Activated T-helper 1 cell treated with Interleukin-2 at 50 U/mL for 16 hours (primary cell): ENCODE measurements around the gene CERKL.

Experiments used
- DNase-seq: peaks from one replicate; pipeline ENCODE4 v3.0.0-alpha.2; 2020; ENCODE audit warnings: low read depth

Gene CERKL

DNA sequence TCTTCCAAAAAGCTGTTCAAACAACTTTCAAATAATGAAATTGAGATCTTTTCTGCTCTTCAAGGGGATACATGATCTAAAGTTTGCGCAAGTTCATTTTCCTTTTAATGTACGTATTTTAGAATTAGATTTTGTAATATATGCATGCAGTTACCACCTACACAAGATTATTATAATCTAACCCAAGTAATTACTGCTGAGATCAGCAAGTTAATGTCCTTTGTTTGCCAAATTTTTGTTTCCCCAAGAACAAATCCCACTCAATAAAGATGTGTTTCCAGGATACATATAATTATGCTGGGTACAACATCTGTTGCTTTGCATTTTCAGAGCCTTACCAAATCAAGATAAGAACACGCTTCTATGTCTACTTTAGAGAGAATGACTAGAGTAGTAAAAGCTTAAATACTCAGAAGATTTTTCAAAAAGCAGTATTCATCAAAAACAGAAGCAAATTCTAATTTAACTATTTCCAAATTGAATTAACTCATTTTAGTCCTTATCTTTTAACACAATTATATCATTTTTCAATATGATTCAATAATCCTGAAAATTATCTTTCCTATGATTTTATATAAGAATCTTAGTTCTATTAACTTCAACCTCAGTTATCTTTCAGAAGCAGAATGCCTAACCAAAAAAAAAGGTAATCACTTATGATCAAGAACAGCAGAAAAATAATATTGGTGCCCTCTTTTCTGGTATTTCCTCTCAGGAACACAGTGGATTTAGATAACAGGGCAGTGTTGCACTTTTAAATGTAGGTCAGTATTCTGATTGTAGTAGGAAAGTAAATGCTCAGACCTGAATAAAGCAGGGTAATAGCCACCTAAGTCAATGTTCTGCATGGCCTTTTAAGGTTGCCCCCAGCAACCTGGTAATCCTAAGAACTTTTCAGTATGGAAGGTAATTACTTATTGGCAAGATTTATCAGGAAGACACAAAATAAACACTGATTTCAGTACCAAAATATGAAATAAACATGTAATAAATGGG lies 28.0 kb downstream of the CERKL start:
- DNase-seq, result no peak

DNA sequence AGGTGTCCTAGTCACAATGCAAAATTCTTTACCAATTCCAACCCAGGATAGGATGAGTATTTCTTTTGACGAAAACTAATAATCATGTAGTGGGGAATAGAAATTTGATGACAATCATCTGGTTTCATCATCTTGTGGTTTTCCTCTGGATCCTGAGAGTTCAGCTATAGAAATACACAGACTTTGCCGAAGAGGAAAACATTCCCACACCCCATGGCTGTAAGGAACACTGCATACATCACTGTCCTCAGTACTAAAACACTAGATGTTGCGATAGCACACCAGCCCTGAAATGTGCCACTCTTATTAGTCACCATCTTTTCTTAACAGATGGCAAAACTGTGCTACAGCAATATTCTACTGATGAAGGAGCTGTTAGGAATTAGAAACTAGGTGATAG lies 29.4 kb downstream of the CERKL start:
- DNase-seq, result no peak

DNA sequence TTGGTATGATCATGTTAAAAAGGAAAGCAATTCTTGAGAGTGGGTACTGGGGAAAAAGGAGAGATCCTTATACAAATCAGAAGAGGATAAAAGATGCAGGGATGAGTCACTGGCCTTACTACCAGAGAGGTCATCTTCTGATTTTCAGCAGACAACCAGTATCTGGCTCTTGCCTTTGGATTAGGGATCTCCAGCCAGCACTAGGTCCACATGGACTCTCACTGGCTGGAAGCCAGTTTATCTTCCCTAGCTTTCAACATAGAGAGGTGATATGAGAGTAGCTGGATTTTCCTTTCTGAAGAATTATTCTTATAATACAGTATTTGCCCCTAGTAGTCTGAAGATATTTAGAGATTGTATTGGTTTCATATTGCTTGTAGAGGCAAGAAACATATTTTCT lies 30.2 kb downstream of the CERKL start:
- no peak for DNase-seq

DNA sequence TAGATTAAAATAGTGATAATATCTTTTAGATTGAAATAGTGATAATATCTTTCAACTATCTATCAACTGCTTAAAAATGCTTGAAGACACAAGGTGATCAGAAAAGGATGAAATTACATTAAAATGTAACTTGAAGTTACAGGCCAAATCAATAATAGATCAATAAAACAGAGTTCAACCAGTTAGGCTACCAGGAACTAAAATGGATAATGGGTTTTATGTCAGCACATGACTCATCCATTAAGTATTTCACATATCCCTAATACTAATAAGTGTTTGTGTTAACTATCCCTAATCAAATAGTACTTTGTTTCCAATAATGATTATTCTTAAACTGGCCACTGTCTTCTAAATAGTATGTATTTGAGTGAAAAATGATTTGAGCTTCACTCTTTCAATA lies 33.7 kb downstream of the CERKL start:
- no peak for DNase-seq

DNA sequence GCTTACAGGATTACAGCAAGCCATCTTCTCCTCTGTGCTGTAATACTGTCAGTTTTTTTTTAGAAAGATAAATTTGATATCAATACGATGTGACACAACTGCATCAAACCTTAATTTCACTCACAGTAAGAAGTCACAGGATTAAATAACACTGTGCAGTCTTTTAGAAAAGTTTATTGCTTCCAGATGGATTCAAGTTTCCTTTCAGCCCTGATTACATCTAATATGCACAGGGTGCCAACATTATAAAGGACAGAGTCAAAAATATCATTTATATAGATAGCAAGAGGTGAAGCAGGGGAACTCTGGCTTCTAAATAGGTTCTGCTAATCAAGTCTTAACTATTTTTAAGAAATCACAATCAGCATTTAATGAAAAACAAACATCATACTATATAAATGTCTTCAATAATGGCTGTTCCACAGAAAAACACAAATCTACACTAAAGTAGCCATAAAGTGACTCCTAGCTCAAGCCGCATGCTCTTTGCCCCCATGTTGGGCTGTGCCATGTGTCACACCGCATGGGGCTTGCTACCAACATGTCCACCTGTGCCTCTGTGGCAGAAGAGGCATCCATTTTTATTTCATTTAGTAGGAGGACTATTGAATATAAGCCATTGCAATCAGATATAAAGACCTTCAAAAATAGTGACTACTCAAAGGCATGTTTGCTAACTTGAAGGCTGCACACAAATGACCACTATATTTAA lies 35.0 kb downstream of the CERKL start:
- no peak for DNase-seq

- no peak for DNase-seq
Measured at GRCh38 chr2:181619516-181619915, 37.4 kb downstream of the CERKL start.

DNA sequence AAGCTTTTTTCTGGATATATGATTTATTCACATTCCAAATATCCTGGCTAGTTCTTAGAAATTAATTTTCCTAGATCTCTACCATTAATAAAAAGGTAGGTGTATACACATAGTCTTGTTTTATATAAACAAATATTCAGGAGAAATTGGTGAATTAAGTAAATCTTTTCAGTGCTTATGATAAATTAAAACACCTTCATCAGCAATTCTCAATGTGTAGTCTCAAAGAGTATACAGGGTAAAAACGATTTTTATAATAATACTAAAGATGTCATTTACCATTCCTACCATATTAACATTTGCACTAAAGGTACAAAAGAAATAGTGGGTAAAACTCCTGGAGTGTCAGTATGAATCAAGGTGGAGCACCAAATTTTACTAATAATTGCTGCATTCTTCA lies 40.2 kb downstream of the CERKL start:
- DNase-seq, result no peak

DNA sequence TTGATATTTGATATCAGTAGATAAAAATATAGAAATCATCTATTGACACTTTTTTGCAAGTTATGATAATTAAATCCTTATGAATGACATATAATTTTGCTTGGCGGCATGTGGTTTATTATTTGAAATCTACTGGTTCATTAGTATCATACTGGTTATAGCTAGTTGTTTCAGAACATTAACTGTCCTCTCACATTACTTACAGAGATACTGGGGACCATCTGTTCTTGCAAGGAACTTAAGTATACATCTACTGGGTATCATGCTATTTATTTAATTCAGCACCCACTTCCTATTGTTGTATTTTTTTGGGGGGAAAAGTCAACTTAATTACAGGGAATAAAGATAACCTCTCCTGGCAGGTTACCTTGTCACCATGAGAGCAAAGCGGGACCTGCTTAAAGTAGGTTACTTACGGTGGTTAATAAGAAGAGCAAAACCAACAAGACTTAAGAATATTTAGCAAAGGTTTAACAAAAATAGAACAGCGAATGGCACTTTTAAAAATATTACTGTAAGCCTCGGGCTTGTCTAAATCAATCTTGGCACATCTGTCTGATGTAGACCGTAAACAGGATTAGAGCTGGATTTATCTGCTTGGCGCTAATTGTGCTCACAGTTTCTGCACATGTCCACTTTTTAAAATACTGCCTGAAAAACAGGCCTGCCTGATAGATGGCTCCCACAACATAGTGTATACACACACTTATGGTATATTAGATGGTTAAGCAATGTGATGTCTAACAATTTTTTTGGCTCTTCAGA lies 41.8 kb downstream of the CERKL start:
- no peak for DNase-seq

- DNase-seq, result no peak
Measured at GRCh38 chr2:181613241-181613640, 43.7 kb downstream of the CERKL start.

GRCh38 chr2:181607629-181608590 lies 49.0 kb downstream of the CERKL start:
- DNase-seq, result no peak

DNA sequence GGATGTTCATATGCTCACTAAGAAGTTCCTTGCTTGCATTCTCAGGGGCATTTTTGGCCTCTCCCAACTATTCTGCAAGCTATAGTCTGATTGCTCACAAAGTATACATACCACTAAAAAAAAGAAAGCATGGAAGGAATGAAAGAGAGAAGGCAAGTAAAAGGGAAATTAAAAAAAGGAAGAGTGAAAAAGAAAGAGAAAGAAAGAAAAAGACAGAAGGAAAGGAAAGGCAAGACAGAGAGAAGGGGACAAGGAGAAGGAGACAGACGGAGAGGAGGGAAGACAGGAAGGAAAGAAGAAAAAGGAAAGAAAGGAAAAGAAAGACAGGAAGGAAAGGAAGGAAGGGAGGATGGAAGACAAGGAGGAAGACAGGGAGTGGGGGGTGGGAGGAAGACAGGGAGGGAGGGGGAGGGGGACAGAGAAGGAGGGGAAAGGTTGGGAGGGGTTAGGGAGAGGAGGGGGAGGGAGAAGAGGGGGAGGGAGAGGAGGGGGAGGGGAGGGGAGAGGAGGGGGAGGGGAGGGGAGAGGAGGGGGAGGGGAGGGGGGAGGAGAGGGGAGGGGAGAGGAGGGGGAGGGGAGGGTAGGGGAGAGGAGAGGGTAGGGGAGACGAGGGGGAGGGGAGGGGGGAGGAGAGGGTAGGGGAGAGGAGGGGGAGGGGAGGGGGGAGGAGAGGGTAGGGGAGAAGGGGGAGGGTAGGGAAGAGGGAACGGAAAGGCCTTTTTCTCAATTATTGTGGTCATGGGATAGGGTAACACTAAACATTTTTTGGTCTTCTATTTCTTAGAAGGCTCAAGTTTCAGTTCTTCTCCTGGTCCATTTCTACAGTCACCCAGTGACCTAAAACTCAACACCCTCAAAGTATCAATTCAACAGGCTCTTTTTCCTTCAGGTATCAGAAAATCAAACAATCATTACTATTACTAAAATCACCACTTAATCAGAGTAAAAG lies 50.7 kb downstream of the CERKL start:
- DNase-seq, result no peak

DNA sequence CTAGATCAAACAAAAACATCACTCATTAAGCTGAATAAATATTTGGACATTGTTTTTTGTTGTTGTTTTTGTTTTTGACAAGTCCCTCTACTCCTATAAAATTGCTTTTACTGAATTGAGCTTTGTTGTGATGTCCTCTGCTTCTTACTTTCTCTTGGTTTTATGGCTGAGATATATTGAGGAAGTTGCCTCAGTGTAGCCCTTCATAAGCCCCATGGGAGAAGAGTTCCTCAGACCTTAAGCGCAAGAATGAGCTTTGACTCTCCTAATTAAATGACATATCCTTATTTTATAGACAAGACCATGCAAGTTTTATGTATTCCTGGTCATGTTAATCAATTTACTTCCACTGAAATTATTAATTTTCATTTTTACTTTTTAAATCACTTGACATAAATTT lies 54.9 kb downstream of the CERKL start:
- DNase-seq, result no peak

GRCh38 chr2:181596556-181596955 lies 60.3 kb downstream of the CERKL start:
- no peak for DNase-seq

DNA sequence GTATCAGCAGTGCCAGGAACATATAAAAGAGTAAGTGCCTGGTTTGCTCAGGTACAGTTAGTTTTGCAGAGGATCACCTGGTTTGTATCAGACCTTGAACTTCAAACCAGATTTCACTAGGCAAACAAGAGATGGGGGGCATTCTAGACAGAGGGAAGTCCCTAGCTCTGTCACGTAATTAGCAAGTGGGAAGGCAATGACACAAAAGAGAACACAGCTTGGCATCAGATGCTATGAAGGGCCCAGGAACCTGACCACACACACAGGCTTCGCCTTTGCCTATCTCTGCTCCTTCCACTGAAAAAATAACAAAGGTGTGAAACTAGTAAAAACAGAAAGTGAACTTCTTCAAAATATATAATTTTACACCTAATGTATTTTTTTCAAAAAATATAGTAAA lies 62.6 kb downstream of the CERKL start:
- DNase-seq, result no peak

GRCh38 chr2:181589779-181590178 lies 67.1 kb downstream of the CERKL start:
- DNase-seq, result no peak

DNA sequence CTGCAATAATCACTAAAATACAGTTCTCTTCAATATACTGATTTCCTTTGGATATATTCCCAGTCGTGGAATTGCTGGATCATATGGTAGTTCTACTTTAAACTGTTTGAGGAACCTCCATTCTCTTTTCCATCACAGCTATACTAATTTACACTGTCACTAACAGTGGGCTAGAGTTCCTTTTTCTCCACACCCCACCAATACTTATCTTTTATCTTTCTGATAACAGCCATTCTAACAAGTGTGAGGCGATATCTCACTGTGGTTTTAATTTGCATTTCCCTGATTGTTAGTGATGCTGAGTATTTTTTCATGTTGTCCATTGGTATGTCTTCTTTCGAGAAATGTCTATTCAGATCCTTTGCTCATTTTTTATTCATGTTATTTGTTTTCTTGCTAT lies 68.4 kb downstream of the CERKL start:
- DNase-seq, result no peak

DNA sequence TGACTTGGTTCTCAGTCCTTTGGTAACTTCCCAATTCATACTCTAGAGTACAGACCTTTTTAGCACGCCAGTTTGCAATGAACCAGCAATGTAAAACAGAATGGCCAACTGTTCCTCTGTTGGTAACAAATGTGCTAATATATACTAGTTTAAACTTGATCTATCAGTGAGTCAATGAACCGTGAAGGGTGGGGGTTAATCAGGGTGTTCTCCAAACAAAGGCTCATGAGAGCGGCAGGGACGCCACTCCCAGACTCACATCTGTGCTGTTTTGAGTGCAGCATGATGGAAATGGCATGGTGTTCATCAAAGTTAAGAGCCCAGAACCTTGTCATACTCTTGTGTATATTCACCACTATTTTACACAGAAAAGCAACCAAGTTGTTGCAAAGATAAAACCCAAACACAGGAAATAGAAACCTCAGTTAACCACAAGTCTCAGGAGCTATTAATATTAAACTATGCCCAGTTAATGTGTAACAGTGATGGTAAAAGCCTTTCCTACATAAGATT lies 70.3 kb downstream of the CERKL start:
- no peak for DNase-seq

GRCh38 chr2:181585732-181586131 lies 71.2 kb downstream of the CERKL start:
- no peak for DNase-seq

GRCh38 chr2:181581534-181581933 lies 75.4 kb downstream of the CERKL start:
- DNase-seq, result no peak

DNA sequence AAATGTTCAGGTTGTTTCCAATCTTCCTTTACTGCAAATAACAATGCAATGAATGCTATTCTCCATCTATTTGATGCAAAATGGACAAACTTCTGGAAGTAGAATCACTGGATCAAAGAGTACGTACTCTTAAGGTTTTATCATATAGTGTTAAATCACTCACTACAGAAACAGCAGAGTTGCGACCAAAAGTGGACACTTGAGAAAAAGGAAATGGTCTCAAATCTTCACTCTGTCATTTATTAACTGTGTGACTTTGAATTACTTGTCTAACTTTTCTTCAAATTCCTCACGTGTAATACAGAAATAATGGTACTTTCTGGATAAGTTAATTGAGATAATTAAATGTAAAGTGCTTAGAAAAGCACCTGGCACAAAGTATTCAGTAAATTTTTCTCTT lies 78.1 kb downstream of the CERKL start:
- DNase-seq, result no peak
